ENCODE results near the gene NUDT4. TPM values are rescaled to one million over a fixed set of nuclear protein-coding genes. Genes with fewer than 3 reads are reported as not detected.

Gene NUDT4
- total RNA-seq, 4 donors from 2014 or later, result 16.0 to 33.8 (median 25.7) TPM

DNA sequence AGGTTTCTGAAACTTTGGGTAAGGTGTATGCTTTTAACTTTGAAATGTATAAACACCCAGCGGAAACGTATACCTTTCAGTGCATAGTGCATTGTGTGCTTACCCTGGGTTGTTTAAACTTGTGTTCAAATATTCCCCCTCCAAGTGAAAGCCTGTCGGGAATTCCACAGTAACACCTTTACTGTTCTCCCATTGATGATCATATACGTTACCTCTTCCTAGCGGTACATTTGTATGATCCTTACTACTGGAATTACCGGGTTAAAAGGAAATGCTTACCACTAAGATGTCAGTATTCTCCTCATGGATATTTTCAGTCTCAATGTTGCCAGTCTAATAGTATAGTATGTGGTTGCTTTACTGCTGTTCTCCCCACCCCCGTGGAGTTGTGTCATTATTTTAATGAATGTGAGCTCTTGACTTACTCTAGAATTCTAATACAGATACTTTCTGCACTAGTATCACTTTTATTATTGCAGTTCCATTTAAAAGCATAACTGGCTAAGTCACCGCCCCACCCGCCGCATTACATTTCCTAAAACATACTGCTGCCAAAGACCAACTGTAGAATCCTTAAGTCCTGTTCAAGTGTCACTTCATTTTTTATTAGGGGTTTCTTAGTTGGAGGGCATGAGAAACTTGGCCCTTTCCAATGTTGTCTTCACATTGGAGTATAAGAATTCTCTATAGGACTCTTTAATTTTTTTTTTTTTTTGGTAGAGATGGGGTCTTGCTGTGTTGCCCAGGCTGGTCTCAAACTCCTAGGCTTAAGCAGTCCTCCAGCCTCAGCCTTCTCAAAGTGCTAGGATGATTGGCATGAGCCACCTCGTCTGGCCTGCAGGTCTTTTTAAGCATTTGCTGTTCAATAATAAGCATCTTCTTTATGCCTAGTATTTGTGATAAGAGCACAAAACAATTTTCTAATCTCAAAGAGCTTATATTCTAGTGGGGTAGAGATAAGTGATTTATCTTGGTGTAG is 24.9 kb downstream of the NUDT4 start:
- H3K27ac ChIP-seq, result no peak overlapping the region
- no peak for TF ChIP-seq POLR2A (IDR thresholded peaks at IDR 0.05)
- TF ChIP-seq, protein P1, sequence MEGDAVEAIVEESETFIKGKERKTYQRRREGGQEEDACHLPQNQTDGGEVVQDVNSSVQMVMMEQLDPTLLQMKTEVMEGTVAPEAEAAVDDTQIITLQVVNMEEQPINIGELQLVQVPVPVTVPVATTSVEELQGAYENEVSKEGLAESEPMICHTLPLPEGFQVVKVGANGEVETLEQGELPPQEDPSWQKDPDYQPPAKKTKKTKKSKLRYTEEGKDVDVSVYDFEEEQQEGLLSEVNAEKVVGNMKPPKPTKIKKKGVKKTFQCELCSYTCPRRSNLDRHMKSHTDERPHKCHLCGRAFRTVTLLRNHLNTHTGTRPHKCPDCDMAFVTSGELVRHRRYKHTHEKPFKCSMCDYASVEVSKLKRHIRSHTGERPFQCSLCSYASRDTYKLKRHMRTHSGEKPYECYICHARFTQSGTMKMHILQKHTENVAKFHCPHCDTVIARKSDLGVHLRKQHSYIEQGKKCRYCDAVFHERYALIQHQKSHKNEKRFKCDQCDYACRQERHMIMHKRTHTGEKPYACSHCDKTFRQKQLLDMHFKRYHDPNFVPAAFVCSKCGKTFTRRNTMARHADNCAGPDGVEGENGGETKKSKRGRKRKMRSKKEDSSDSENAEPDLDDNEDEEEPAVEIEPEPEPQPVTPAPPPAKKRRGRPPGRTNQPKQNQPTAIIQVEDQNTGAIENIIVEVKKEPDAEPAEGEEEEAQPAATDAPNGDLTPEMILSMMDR (IDR thresholded peaks at IDR 0.05), result no peak
- 80 to 86% methylated on average over 11 of the region's 11 CpGs for WGBS, 2 donors
- intact Hi-C loops (cut with DNase I), result no loop called here
- no peaks in the 10 kb centered on the region for H3K27me3 ChIP-seq
- no peaks in the 10 kb centered on the region for H3K4me1 ChIP-seq
- H3K36me3 ChIP-seq, result peaks cover 0 to 38% (median under 1%) of the 10 kb centered on the region in 3 donors
- no peak for DNase-seq
- no peak overlapping the region for H3K4me3 ChIP-seq
- no peaks in the 10 kb centered on the region for H3K9me3 ChIP-seq

DNA sequence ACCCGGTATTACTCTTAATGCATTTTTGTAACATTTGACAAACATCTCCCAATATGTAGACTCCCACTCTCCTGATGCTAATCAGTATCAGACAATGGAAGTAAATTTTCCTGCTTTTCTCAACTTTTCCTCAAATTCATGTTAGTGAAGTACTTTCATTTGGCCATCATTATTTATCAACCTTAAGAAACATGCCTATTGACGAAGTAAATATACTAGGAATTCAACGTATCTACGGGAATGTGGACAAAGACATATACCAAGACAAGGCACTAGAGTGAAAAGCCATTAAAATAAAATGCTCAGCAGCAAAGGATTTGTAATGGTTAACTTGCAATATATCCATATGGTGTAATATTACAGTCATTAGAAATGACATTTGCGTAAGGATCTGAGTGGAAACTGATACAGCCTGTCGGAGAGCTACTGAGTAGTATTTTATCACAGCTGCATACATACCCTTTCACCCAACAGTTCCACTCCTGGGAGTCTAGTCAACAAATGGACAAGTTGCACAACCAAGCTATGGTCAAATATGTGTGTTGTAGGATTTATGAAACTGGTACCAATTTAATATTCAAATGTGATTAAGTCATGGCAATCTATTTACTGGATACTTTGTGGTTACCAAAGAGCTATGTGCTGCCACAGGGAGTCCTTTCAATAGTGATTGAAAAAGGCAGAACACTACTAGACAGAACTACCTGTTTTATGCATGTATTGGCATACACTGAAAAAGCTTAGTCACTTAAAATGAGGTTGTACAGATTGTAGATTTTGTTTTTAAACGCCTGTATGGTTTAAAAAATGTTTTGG is 26.5 kb downstream of the NUDT4 start:
- H3K9me3 ChIP-seq, result no peaks in the 10 kb centered on the region
- WGBS, 2 donors, result 87 to 88% methylated on average over 7 of the region's 7 CpGs
- H3K27me3 ChIP-seq, result no peaks in the 10 kb centered on the region
- TF ChIP-seq, protein P1 (IDR thresholded peaks at IDR 0.05), result no peak
- no peak for TF ChIP-seq POLR2A (IDR thresholded peaks at IDR 0.05)
- peaks cover 0 to 36% (median 0%) of the 10 kb centered on the region in 3 donors for H3K36me3 ChIP-seq
- no peak overlapping the region for H3K4me3 ChIP-seq
- DNase-seq, result no peak
- intact Hi-C loops (cut with DNase I), result no loop called here
- H3K27ac ChIP-seq, result no peak overlapping the region
- no peaks in the 10 kb centered on the region for H3K4me1 ChIP-seq

DNA sequence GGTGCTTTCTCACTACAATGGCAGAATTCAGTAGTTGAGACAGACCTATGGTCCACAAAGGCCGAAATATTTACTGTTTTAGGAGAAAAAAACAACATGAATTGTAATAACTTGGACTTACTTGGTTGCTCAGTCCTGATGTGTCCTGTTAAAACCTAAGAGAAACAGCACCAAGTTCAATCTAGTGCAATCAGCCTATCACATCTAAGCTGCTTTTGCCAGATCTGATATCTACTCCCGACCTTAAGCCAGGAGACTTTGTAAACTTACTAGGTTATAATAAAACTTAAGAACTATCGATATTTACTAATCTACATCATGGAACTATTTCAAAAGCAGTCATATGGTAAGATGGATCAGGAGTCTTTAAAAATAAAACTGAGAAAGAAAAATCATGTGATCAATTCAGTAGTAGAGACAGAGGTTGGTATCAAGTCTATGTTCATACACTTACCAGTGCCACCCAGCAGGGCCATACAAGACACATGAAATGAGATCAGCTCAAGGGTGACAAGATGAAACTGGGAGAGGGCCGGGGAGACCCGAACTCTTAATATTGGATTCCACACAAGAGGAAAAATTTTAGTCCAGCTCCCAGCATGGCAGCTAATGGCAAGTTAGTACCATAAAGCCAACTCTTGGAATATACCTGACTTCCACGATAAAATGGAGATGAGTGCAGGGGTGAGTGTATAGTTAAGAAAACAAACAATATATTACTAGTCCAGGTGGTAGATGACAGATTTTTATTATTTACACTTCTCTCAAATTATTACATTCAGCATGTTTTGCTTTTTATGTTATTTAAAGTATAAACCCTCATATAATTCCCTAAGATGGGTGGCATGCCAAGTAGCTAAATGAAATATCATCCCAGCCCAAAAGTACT is 27.5 kb downstream of the NUDT4 start:
- WGBS, 2 donors, result 90% methylated on average over 6 of the region's 6 CpGs
- intact Hi-C loops (cut with DNase I), result no loop called here
- no peaks in the 10 kb centered on the region for H3K9me3 ChIP-seq
- H3K4me1 ChIP-seq, result no peaks in the 10 kb centered on the region
- H3K4me3 ChIP-seq, result no peak overlapping the region
- peaks cover 0 to 46% (median 3%) of the 10 kb centered on the region in 3 donors for H3K36me3 ChIP-seq
- no peak for DNase-seq
- H3K27me3 ChIP-seq, result no peaks in the 10 kb centered on the region
- no peak overlapping the region for H3K27ac ChIP-seq
- TF ChIP-seq, protein P1 (IDR thresholded peaks at IDR 0.05), result no peak
- TF ChIP-seq POLR2A (IDR thresholded peaks at IDR 0.05), result no peak

DNA sequence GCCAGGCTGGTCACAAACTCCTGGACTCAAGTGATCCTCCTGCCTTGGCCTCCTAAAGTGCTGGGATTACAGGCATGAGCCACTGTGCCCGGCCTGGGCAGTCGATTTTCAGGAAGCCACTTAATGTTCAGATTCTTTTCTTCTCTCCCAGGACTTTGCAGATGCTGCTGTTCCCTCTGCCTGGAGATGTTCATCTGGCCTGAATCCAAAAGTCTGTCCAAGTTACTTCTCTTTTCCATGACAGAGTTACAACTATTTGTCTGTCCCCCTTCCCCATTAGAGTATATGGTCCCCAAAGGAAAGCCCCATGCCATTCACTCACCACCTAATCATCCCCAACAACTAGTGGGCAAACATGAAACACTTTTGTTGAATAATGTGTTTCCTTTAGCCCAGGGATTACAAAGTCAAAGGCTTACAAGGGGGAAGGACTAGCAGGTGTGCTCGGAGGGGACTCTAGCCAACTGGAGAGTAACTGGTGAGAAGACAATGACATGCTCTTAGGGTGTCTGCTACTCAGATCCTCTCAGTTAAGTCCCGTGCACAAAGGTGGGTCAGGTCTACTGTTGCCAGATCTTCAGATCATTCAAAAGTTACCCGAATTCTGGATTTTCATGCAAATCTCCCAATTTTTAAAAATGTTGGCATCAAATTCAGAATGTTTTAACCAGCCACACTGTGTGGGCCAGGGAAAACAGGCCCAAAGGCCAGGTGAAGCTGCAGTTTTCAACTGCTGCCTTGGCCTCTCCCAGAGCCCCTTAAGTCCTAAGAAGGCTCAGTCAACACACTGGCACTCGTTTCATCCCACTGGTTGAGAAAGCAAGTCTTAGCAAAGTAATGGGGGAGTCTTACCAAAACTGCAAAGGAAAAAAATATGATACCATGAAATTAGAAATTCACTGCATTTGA is 29.6 kb downstream of the NUDT4 start:
- Histone ChIP-seq H3K4me1 (peaks cover 0 to 15% (median 6%) of the 10 kb centered on the region in 3 donors), H3K36me3 (peaks cover 0 to 51% (median 6%) of the 10 kb centered on the region in 3 donors), H3K4me3 (no peak overlapping the region), H3K9me3 (no peaks in the 10 kb centered on the region), H3K27ac (no peak overlapping the region), H3K27me3 (no peaks in the 10 kb centered on the region)
- WGBS, 2 donors, result 84 to 87% methylated on average over 6 of the region's 6 CpGs
- intact Hi-C loops (cut with DNase I), result no loop called here
- TF ChIP-seq, protein P1 (IDR thresholded peaks at IDR 0.05), result no peak
- no peak for TF ChIP-seq POLR2A (IDR thresholded peaks at IDR 0.05)
- no peak for DNase-seq

Measured in esophagus squamous epithelium (tissue), 5 donors.